Stimulated activated CD8-positive, alpha-beta memory T cell treated with anti-CD3 and anti-CD28 coated beads, Interleukin-4, amount 100 ng/mL, for 1 hour (primary cell): ENCODE data around the gene ANGEL2.
"Not testable (repeated sequence)": the region's sequence is repeated elsewhere in the genome, so short reads cannot be mapped to it uniquely, and the experiment has no call there.

Experiments used
- DNase-seq, 2 donors: peaks; one replicate each; pipeline ENCODE4 v3.0.0-alpha.2; 2020; ENCODE audit warnings: low read depth in 2 of 2, low spot score in 1 of 2

ANGEL2 gene, protein sequence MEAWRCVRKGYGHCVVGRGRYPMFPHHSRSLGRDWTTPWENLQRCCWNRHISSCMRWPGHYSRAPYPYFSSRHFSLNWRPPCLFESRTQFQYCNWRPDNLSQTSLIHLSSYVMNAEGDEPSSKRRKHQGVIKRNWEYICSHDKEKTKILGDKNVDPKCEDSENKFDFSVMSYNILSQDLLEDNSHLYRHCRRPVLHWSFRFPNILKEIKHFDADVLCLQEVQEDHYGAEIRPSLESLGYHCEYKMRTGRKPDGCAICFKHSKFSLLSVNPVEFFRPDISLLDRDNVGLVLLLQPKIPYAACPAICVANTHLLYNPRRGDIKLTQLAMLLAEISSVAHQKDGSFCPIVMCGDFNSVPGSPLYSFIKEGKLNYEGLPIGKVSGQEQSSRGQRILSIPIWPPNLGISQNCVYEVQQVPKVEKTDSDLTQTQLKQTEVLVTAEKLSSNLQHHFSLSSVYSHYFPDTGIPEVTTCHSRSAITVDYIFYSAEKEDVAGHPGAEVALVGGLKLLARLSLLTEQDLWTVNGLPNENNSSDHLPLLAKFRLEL

DNA sequence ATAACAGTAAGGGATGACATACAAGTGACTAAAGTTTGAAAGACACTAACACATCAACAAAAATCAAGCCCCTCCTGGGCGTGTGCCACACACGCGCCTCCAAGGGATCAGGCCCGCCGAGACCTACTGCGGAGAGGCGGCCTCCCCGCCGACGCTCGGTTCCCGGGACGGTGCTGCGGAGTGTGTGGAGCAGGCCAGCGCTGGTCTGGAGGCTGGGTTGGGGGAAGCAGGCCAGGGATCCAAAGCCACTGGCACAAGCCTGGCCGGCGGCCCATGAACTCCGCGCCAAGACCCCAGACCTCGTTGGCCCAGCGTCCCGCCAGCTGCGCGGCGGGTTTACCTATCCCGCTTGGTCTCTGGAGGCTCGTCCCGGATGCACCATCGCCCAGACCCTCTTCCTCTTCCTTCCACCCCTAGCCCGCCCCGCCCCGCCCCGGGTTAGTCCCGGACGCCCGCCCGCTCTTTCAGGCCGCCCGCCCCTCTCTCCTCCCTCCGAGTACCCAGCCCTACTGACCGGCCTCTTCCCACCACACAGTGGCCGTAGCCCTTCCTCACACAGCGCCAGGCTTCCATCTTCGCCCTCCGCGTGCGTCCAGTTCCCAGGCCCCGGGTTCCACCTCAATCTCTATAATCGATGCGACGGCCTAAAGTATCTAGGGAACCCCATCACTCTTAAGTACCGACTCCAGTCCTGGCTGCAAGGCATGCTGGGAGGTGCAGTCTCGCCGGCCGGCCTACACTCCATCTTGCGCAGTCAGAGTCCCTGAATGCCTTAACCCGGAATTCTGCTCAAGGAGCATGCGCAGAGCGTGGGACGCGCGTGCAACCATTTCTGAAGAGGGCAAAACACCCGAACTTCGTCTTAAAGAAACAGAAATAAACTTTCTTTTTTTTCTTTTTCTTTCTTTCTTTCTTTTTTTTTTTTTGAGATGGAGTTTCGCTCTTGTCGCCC is at the start of gene ANGEL2:
Gene ANGEL2 (minus strand): TSS at position 769 of the 952 bp plus-strand sequence. CDS start 196 bp downstream, at position 573.
- peak; percentile 84 to 93 for DNase-seq

DNA sequence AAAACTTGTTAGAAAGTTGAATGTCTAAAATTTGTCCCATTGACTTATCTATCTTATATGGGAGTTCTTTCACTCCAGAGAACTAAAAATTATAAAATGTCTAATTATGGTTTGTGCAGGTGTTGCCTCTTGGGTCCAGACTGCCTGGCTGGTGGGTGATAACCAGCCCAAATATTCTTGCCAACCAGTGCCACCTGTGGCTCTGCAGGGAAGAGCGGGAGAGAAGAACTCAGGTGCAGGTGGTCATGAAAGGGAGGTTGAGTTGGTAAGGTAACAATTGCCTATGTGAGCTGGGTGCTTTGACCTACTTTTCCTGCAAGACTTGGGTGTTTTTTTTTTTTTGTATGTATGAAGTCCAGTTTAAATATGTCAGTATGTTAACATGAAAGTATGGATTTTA is 45.6 kb upstream of the ANGEL2 start:
- no peak for DNase-seq

DNA sequence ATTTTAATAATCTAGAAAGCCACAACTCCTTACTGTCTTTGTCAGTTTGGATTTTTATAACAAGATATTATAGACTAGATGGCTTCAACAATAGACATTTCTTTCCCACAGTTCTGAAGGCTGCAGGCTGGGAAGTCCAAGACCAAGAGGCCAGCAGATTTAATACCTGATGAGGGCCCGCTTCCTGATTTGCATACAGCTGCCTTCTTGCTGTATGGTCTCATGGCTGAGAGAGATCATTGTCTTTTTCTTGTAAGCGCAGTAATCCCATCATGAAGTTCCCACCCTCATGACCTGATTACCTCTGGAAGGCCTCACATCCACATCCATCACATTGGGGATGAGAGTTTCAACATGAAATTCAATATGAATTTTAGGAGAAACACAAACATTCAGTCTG is 45.2 kb upstream of the ANGEL2 start:
- no peak for DNase-seq

DNA sequence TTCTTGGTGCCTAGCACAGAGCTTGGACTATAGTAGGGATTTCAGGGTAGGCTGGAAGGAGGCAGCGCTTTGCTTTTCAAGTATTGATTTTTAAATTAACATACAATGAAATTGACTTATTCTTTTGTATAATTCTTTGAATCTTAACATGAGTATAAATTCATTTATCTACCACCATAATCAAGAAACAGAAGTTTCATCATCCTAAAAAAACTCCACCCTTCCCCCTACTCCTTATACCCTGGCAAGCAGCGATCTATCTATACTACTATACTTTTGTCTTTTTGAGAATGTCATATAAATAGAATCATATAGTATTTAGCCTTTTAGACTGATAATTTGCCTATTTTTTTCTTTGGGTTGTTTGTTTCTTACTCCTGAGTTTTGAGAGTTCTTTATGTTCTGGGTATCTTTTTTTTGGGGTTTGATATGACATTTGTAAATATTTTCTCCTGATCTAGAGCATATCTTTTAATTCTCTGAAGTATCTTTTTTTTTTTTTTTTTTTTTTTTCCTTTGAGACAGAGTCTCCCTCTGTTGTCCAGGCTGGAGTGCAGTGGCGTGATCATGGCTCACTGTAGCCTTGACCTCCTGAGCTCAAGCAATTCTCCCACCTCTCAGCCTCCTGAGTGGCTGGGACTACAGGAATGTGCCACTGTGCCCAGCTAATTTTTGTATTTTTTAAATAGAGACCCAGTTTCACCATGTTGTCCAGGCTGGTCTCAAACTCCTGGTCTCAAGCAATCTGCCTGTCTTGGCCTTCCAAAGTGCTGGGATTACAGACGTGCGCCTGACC is 41.8 kb upstream of the ANGEL2 start:
- no peak for DNase-seq

DNA sequence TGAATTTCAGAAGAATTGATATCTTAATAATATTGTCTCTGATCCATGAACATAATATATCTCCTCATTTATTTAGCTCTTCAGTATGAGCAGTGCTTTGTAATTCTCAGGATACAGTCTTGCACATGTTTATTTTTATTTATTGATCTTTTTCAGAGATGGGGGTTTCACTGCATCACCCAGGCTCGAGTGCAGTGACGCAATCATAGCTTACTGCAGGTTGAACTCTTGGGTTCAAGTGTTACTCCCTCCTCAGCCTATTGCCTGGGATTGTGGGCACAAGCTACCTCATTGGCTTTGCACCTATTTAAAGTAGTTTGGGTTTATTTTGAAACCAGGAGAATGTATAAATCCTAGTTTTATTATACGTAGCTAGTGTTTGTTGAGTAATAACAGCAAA is 40.1 kb upstream of the ANGEL2 start:
- DNase-seq: no peak

DNA sequence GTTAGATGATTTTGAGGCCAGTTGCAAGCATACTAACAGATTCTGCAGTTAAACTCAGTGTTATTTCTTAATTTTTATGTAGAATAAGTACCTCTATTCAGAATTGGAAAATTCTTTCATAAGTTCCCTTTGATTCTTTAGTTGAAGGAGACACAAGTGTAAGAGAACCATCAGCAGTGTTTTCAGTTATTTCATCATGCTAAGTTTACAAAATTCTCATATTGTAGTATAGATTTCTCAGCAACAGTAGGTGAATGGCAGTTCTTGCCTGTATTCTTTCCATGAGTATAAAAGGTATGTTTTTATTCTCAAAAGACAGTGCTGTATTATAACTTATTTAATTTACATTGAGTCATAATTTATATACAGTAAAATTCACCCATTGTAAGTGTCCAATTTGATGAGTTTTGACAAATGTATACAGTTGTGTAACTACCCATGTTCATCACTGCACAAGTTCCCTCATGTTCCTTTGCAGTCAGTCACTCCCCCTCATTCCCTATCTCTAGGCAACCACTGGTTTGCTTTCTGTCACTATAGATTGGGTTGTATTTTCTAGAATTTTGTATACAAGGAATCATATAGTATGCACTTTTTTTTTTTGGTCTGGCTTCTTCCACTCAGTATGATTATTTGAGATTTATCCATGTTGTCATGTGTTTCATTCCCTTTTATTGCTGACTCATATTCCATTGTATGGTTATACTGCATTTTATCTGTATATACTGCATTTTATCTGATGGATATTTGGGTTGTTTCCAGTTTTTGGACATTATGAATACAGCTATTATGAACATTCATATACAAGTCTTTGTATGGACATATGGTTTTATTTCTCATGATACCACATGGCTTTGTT is 39.3 kb upstream of the ANGEL2 start:
- DNase-seq: no peak

DNA sequence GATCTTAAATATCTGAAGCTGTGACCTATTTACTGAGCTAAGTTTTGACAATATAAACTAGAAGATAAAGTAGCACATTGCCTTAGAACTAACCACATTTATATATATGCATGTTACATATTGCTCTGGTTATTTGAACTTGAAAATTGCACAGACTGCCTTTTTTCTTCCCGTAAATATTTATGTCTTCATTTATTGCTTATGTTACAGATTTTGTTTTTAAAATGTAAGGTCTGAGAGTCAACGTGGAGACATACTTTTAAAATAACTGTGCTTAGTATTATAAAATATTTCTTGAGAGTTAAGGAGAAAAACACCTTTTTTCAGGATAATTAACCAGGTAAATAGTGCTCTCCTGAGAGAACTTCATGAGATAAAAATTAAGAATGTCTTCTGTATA is 38.5 kb upstream of the ANGEL2 start:
- no peak for DNase-seq

DNA sequence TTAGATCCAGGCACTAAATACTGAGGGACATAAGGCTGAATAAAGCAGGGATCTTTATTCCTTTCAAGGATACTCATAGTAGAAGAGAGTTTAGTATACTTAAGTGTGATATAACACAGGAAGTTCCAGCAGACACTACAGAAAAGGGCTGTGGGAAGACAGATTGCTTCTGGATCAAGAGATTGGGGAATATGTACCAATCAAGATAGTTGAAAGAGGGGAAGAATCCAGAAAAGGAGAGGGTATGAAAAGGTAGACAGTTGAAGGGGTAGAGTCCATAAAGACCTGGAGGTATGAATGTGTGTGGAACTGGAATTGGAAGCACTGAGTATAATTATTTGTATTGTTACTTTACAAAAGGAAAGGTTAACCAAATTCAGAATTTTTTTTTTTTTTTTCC is 37.8 kb upstream of the ANGEL2 start:
- DNase-seq: no peak

DNA sequence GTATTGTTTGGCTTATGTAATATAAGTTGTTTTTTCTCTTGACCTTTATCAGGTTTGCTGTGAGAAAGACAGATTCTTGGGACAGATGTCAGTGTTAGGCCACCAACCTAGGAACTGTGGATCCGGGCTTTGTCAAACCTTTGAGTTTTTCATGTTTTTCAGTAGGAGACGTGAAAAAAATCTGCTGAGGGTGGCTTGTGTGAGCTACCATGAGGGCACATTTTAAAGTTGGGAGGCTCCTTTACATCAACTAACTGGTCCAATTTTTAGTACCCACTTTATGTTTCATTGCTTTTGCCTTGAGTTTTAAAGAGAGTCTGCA is 36.2 kb upstream of the ANGEL2 start:
- DNase-seq: no peak

DNA sequence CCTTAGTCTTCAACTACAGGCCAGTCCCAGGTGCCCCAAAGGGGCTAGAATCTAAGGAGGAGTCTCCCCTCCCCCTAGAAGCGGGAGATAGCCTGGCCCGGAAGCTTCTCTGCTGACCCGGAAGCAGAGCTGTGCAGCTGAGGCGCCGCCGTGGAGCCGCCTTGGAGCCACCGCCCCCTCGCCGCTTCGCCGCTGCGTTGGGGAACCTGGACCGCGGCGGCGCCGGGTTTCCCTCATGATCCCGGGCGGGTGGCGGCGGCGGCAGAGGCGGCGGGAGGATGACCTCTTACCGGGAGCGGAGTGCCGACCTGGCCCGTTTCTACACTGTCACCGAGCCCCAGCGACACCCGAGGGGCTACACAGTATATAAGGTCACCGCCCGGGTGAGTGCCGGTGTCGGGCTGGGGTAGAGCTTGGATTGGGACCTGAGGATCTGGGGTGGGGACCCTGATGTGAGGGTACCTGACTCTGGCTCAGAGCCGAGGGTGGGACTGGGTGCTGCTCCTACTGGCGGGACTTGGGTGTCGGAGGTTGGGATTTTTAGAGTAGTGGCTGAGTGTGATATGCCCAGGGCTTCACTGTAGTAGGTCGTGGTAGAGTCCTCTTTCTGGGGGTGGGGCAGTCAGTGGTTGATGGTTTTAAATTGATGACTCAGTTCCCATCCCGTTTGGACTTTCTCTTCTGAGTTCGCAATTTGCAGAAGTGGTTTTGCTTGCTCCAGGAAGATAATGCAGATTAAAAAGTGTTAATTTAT is 35.6 kb upstream of the ANGEL2 start, which contains the start of gene RPS6KC1:
Gene RPS6KC1 (plus strand): TSS at position 115 of the 754 bp plus-strand sequence. CDS start 164 bp downstream, at position 279.
- DNase-seq: peak; percentile 53 to 63

DNA sequence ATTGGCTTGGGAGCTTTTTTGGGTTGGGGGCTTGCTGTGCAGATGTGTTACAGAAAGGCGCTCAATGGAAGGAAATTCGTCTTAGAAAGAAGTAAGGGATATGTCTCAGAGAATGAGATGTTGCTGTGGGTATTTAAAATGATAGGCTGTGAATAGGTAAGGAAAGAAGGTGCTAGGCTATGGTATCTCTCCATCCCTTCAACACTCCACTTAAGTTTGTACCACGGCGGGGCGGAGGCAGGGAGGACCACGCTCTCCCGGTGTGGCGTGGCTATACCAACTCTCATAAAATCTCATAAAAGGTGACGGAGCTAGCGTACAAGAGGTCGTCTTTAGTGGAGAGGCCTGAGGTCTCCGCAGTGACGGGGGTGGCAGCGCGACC is 35.1 kb upstream of the ANGEL2 start:
- no peak for DNase-seq

DNA sequence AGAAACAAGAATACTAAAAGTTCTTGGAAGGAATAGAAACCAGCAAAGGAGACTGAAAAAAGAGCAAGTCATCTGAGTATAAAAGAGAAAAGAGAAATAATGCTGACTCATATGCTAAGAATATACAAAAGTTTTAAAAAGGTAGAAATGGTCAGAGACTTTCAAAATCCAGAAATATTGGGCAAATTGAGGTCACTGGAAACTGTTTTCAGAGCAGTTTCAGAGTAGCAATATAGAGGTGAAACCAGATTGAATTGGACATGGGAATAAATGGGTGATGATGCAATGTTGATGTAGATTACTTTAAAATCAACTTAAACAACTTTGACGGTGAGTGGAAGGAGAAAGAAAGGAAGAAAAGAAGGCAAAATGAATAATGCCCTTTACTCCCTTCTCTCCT is 33.6 kb upstream of the ANGEL2 start:
- DNase-seq: no peak

DNA sequence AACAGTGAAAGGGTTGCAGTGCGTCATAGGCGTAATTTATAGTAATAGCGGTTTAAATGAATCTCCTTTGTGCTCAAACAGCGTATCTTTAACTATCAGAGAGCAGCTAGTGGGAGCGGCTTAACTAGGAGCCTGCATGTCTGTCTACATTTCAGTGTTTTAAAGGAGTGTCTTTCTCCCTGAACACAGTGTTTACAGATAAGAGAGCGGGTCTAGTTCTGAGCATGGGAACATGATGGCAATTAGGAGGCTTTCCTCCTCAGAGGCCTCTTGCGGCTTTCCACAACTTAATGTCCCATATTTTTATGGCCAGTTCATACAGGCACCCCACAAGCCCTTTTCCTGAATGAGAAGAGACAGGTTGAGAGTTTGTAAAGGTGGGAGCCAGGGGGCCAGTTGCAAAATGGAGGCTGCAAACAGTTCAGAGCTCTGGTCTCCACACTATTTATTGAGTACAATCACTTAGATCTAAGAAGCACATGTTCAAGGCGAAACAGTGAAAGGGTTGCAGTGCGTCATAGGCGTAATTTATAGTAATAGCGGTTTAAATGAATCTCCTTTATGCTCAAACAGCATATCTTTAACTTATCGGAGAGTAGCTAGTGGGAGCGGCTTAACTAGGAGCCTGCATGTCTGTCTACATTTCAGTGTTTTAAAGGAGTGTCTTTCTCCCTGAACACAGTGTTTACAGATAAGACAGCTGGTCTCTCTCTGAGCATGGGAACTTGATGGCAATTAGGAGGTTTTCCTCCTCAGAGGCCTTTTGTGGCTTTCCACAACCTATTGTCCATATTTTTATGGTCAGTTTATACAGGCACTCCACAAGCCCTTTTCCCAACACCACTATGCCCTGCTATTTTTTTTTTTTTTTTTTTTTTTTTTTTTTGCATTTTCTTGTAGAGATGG is 29.9 kb upstream of the ANGEL2 start:
- not testable (repeated sequence) for DNase-seq

DNA sequence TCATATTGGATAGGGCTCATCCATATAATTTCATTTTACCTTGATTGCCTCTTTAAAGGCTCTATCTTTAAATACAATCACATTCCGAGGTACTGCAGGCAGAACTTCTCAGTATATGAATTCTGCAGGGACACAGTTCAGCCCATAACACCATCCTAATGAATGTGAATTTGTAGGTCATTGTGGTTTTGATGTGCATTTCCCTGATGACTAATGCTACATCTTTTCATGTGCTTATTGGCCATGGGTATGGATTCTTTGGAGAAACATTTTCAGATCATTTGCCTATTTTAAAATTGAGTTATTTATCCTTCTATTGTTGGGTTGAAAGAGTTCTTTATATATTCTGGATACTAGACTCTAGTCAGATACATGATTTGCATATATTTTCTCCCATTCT is 25.8 kb upstream of the ANGEL2 start:
- DNase-seq: no peak

DNA sequence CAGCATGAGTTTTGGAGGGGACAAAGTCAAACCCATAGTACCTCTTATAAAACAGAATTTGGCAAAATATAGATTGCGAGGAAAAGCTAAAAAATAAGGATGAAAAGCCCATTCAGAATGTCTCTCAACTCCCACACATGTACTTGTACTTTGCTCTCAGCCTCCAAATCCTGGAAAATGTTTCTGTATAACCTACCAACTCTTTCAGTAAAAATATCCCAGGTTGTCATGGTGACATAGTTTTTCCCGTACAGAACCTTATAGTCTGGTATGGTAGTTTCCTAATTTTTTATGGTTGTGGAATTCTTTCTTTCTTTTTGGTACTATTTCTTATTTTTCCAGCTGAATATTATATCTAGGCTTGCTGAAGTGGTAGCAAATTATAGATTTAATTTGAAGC is 19.9 kb upstream of the ANGEL2 start:
- no peak for DNase-seq

DNA sequence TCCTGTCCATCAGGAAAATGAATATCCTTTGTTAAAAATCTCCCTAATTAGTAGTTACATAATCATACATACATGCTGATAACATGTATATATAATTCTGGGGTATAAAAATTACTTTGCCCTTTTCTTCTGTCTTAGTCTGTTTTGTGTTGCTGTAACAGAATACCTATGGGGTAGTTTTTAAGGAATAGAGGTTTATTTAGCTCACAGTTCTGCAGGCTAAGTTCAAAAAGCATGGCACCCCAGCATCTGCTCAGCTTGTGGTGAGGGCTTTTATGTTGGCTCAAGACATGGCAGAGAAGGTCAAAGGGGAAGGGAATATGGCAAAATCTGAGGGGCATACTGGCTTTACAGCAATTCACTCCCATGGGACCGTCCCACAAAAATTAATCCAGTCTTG is 19.0 kb upstream of the ANGEL2 start:
- DNase-seq: no peak

DNA sequence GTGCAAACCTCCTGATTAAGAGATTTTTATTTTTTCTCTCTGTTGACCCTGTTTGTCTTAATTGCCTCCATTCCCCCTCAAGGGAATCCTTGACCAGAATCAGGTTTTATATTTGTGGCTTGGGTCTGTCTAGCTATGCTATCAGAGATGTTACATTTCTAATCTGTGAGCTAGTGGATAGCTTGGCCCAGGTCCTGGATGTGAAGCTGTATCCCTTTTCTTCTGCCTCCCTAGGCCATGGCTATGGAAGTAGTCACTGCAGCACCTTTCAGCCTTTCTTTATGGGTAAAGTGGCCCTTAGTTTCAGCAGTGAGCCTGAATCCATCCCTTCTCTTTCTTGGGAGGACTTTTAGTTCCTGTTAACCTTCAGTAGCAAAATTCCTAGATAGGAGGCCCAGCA is 17.0 kb upstream of the ANGEL2 start:
- DNase-seq: no peak

DNA sequence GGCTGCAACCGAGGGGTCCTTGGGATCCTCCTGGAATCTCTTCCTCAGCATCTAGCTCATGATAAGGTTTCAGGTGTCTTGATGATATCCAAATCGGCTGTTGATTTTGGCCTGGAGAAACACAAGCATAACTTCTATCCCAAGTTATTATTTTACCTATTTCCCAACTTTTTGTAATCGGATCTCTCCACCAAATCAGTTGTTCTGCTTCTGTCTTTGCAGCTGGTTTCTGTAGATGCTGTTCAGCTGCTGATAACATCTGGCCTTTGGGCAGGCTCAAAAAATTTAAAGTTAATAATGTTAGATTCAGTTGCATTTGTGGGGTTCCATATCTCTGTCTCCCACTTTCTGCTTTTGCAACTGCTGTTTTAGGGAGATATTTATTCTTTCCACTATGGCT is 11.4 kb upstream of the ANGEL2 start:
- not testable (repeated sequence) for DNase-seq
